IPS-NIHi7 (cell line): ENCODE results near the gene TDRD9.
"Not testable (repeated sequence)": the region's sequence is repeated elsewhere in the genome, so short reads cannot be mapped to it uniquely, and the experiment has no call there.

Source experiments
- DNase-seq: peaks from one replicate; pipeline ENCODE4 v3.0.0; 2012; ENCODE audit warnings: mixed read lengths; ENCODE audit errors: extremely low spot score

The TDRD9 gene

DNA sequence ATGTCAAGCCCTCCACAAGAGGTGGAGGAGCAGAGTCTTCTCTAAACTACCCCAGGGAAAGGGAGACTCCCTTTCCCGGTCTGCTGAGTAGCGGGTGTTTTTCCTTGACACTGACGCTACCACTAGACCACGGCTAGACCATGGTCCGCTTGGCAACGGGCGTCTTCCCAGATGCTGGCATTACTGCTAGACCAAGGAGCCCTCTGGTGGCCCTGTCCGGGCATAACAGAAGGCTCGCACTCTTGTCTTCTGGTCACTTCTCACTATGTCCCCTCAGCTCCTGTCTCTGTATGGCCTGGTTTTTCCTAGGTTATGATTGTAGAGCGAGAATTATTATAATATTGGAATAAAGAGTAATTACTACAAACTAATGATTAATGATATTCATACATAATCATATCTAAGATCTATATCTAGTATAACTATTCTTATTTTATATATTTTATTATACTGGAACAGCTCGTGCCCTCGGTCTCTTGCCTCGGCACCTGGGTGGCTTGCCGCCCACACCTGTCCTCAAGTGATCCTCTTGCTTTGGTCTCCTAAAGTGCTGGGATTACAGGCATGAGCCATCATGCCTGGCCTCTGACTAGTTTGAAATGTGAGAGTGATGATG is 52.5 kb downstream of the TDRD9 start:
- DNase-seq: not testable (repeated sequence)

DNA sequence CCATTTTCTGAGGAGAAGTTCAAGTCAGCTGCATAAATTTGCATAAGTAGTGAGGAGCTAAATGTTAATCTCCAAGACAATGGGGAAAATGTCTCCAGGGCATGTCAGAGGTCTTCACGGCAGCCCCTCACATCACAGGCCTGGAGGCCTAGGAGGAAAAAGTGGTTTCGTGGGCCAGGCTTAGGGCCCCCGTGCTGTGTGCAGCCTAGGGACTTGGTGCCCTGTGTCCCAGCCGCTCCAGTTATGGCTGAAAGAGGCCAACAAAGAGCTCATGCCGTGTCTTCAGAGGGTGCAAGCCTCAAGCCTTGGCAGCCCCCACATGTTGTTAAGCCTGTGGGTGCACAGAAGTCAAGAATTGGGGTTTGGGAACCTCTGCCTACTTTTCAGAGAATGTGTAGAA is 55.9 kb downstream of the TDRD9 start:
- DNase-seq: no peak

DNA sequence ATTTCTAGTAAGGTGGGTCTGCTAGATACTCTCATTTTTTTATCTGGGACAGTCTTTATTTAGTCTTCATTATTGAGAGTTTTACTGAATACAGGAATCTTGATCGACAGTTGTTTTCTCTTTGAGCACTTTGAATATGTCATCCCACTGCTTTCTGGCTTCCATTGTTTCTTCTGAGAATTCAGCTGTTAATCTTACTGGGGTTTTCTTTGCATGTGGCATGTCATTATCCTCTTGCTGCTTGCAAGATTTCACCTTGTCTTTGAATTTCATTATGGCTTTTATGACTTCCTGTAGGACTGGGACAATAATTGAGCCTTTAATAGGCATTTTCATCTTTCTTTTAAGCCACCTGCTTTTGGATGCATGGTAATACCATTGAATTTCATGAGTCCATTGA is 60.8 kb downstream of the TDRD9 start:
- DNase-seq: no peak

DNA sequence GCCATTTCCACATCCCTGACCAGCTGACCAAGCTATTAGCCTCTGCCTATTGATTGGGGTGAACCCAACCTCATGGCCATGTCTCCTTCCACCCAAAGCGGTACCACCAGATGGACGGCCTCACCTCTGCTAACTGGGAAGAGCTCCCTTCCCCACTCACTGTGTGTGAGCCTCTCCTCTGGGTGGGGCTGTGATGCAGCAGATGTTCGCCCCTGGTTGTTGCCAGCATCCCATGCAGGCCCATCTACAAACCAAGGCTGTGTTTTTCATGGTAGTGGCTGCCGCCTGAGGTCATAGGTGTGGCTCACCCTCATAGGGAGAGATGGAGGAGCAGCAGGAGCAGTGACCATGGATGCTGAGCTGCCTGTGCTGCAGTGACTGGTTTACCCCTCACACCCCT is 61.7 kb downstream of the TDRD9 start:
- no peak for DNase-seq

DNA sequence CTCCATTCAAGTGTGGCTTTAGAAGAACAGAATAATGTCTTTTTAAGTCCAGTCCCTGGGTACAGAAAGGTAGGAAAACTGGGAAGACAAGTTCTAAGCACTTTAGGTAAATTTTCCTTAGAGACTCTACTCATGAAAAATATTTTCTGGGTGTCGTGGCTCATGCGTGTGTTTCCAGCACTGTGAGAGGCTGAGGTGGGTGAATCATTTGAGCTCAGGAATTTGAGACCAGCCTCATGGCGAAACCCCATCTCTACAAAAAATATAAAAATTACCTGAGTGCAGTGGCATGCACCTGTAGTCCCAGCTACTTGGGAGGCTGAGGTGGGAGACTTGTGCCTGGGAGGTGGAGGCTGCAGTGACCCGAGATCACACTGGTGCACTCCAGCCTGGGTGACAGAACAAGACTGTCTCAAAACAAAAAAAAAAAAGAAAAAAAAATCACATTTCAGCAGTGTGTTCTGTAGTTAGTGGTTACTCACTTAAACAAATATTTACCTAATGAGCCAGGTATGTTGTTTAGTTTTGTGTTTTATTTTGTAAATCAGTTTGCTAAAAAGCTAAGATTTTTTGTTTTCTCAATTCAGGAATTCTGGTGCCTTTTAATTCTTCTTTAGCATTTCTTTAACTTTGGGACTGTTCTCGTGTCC is 66.4 kb downstream of the TDRD9 start:
- DNase-seq: no peak

DNA sequence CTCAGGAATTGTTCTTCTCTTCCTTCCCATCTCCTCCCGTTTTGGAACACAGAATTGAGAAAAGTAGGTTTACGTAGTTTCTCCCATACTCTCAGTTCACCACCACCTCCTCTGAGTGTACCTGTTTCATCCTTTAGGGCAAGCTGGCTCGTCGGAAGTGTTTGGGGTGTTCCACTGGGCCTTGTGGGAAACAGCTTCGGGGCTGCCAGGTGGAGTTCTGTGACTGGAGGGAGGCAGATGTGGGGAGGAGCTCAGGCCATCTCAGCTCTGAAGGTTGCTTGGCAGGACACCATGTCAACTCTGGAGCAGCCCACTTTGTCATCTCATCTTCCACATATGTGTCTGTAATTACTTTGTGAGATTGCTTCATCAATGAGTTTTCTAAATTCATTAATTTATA is 67.6 kb downstream of the TDRD9 start:
- no peak for DNase-seq

DNA sequence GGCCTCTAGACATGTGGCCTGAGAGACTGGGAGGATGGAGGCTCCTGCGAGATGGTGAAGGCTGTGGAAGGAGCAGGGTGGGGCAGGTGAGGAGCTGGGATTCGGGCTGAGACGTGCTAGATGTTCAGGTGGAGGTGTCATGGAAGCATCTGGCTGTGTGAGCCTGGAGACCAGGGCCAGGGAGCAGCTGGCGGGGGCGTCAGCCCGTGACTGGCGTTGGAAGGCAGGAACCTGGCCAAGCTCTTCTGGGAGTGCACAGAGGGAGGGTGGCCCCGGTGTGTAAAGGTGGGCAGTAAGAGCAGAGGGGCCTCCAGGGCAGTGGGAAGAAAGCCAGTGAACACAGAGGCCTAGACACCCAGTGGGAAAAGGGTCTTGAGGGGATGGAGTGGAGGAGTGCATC is 69.1 kb downstream of the TDRD9 start:
- DNase-seq: no peak

DNA sequence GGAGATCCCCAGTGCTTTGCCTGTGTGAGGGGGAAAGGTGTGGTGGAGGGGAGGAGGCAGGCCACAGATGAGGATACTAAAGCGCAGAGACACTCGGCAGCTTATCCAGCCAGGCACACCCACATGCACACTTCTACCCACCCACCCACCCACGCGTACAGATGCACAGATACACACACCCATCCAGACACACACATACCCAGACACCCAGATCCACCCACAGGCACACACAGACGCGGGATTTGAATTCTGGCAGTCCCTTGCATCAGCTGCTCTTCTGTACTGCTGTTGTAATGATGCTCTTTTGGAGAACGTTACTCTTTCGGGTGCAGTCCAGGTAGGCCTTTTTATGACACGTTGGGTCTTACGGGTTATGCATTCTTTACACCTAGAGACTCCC is 69.8 kb downstream of the TDRD9 start:
- no peak for DNase-seq

DNA sequence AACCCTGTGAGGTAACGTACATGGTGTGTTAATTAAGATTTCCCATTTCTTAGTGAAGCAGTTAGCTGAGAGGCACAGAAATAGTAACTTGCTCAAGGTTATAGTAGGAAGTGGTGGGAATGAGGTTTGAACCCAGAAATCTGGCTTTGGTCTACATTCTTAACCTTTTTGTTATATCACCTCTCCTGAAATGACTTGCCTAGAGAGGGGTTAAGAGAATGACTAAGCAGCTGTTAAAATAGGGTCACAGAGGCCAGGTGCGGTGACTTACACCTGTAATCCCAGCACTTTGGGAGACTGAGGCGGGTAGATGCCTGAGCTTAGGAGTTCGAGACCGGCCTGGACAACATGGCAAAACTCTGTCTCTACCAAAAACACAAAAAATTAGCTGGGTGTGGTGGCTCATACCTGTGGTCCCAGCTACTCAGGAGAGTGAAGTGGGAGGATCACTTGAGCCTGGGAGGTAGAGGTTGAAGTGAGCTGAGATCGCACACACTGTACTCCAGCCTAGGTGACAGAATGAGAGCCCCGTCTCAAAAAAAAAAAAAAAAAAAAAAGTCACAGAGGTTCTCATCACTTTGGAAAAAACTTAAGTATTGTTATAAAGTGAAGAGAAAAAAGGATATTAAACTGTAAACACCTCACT is 71.7 kb downstream of the TDRD9 start:
- DNase-seq: no peak

DNA sequence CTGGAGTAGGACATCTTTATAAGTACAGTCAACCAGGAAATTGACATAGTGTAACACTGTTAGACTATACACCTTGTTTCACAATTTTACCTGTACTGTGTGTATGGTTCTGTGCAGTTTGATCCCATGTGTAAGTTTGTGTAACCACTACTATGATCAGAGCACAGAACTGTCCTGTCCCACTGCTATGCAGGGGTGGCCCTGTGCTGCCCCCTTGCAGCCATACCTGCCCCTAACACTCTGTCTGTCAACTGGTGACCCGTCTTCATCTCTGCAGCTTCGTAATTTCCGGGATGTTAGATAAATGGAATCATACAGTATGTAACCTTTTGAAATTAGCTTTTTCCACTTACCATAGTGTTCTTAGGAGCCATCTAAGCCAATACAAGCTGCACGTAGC is 72.7 kb downstream of the TDRD9 start:
- DNase-seq: peak; percentile 60

DNA sequence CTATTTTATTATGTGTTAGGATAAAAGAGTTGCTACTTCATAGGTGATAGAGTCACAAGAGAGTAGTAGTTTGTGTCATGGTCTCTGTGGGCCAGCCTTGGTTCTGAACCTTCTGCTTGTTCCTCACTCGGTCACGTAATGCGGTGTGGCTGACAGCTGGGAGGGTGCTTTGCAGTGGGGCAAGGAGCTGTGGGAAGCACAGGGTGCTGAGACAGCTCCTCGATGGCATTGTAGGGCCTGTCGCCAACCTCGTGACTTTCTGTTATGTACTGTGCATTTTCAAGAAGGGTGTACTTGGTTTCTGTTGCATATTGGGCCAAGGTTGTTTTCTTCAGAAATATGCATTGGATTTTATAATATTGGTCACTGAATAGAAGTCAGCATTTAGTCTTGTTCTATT is 75.4 kb downstream of the TDRD9 start:
- no peak for DNase-seq

DNA sequence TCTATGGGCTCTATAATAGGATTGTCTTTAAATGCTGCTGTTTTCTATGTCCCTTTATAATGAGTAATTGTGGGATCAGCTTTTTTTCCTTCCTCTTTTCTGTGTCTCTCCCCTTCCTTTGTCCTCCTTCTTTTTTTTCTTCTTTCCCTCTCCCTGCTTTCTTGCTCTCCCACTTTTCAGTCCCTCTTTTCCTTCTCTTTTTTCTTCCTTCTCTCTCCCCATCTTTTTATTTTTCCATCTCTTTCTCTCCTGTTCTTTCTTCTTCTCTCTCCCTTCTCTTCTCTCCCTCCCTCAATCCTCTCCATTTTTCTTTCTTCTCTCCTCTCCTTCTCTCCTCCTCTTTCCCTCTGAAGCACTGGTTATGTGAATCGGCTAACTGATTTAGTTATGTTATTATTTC is 76.6 kb downstream of the TDRD9 start:
- DNase-seq: no peak

DNA sequence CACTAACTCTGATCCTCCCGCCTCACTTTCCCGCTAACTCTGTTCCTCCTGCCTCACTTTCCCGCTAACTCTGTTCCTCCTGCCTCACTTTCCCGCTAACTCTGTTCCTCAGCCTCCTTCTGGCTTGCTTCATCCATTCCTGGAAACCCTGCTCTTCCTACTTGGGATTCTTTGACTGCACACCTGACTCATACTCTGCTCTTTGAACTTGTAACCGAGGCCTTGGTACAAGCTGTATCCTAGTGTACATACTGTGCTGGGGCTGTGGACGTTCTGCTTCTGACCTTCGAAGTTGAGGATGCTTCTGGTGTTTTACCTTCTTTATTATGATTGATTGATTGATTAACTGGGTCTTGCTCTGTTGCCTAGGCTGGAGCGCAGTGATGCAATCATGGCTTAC is 77.2 kb downstream of the TDRD9 start:
- DNase-seq: no peak

DNA sequence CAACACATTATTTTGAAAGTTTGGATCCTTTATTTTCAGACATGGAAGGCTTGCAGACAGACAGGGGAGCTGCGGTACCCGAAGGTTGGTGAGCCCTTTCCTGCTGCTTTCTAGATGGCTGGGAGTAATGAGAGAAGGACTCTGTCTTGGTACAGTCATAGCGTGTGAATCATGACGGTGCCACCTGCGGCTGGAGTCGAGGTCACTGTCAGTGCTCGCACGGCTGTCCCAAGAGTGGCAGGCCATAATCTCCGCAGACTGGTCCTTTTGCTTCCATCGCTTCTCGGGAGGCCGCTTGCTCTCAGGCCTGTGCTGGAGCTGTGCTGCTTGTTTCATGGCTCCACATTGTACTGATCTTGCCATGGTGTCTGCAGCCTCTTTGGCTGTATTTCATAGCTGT is 78.9 kb downstream of the TDRD9 start:
- DNase-seq: no peak

DNA sequence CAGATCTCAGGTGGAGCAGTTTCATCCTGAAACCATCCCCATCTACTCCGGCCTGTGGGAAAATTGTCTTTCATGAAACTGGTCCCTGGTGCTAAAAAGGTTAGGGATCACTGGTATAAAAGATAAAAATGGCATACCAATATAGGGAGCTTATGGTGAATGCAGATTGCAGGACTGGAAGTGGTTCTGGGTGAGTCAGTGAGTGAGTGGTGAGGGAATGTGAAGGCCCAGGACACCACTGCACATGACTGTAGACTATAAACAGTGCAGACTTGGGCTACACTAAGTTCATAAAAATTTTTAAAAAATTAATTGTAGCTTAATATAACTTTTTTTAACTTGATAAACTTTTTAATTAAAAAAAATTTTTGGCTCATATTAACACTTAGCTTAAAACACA is 81.0 kb downstream of the TDRD9 start:
- no peak for DNase-seq

DNA sequence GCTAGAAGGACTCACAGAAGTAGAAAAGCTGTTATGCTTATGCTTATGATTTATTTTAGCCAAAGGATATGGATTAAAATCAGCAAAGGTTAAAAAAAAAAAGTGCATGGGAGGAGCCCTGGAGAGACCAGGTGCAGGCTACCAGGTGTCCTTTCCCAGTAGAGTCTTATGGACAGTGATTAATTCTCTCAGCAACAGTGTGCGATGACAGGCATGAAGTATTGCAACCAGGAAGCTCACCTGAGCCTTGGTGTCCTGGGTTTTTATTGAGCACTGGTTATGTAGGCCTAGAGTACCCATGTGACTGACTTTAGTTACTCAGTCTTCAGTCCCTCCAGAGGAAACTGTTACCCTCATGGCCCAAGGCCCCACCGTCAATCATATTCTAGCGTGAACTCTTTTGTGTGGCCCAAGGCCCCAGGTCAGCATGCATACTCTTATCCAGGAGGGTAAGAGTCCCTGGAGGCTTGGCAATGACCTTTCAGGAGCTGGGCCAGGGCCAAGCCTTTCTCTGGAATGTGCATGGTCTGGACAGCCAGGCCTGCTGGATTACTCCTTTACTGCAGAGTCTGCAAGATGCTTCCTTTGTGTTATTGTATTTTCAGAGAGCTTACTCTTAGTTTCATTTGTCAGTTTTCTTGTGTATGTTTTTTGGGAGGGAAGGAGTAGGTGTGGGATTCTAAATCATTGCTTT is 83.7 kb downstream of the TDRD9 start:
- DNase-seq: no peak

DNA sequence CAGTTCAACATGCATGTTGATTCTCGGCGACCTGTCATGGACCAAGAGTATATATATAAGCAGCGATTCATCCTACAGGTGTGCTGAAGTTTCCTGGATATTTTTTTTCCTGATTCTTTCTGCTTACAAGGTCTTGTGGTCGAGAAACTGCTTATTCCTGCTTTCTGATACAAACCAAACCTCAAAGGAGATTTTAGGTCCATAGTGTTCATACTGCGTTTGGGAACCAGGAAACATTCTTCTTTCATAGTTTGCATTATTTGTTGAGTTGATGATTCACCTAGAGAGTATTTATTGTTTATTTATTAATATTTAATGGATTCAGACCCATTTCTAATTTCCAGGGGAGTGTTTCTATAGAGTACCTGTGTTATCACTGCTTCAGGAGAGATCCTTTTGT is 86.5 kb downstream of the TDRD9 start:
- DNase-seq: no peak

DNA sequence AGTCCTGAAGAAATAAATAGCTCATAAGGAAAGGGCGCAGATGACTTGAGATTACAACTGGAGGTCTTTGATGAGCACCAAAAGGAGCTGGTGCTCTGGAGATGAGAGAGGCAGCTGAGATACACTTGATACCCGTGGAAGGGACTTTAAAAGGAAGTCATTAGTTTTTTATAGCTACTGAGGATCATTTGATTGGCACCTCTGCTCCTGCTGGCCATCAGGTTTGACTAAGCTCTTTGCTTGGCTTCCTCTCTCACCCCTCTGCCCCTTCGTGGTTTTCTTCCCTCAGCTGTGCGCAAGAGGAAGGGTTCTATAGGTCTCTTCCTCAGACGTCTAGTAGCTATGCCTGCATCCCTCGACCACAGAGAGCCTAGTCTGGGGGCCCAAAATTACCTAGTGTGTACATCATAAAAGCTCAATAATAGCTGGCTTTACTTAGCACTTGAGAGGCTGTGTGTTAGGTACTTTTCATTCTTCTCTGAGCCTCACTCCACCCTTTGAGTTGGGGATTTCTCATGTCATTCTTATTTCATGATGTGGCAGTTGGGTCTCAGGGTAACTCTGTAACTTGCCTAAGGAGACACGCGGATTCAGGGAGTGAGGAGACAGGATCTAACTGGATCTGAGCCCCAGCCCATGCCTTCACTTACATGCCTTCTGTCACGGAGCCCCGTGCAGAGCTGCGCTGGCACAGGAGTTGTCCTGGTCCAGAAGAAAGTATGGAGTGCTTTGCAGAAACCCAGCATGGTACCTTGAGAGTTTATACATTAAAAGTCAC is 88.8 kb downstream of the TDRD9 start:
- DNase-seq: no peak

DNA sequence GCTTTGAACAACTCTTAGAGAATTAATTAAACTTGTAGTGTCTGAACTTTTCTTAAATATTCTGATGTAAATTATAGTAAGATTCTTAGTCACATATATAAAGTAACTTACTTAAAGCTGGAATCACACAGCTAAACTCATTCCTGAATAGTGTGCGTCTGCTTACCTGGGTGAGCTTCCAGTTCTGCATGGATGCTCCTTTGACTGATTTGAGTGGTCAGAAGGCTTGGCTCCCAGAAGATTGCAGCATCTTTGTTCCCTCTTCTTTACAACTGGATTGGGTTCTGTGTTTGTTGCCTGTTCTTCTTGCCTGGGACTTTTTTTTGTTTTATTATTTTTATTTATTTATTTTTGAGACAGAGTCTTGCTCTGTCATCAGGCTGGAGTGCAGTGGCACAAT is 90.8 kb downstream of the TDRD9 start:
- no peak for DNase-seq

DNA sequence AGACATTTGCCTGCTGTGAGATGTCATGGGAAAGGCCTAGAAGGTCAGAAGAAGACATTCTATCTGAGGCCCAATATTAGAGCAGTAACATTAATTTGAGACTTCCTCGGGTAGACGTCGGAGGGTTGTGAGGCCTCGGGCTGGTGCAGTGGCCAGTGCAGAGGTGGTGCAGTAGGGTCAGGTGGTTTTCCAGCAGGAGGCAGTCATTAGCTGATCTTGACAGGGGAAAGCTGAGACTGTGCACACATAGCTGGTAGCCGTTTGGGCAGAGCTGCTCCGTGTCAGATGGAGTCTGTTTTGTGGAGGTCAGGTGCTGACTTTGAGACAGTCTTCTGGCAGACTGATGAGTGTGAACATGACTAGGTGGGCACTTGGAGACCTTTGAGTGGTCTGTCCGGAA is 91.5 kb downstream of the TDRD9 start:
- DNase-seq: no peak

DNA sequence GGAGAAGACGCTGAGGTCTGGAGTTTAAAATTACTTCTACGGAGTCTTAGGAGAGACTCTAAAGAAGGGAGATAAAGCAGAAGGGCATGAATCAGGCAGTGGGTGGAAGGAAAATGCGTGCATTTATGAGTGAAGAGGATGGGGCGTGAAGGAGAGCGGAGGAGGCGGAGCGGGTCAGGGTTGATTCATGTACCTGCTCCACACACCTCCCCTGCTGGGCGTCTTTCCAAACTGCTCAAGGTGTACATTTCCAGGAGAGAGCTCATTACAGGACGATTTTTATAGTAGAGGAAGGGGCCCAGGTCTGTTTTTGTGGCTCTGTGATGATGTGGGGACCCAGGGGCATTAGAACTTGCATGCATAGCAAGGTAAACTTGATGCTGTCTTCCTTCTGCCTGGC is 92.2 kb downstream of the TDRD9 start:
- no peak for DNase-seq
